HG03469 (cell line): ENCODE results near the gene MECP2.

Experiments used
- ATAC-seq: cut with Tn5 transposase; IDR thresholded peaks from one replicate; pipeline ENCODE4 v1.9.1; 2021; ENCODE audit warnings: mild to moderate bottlenecking, moderate library complexity, moderate number of reproducible peaks; ENCODE audit not compliant: unreplicated experiment

MECP2 gene

GRCh38 chrX:154038656-154039055 lies 58.9 kb downstream of the MECP2 start:
- ATAC-seq, result no peak

GRCh38 chrX:154037754-154038153 lies 59.8 kb downstream of the MECP2 start:
- no peak for ATAC-seq

- no peak for ATAC-seq
Measured at GRCh38 chrX:154036513-154036912, 61.0 kb downstream of the MECP2 start.

GRCh38 chrX:154033848-154034247 lies 63.7 kb downstream of the MECP2 start:
- ATAC-seq, result no peak

GRCh38 chrX:154032653-154033052 lies 64.9 kb downstream of the MECP2 start:
- no peak for ATAC-seq

GRCh38 chrX:154032160-154032559 lies 65.4 kb downstream of the MECP2 start:
- ATAC-seq, result no peak

GRCh38 chrX:154030715-154031305 lies 66.7 kb downstream of the MECP2 start:
- no peak for ATAC-seq

- no peak for ATAC-seq
Measured at GRCh38 chrX:154030266-154030665, 67.3 kb downstream of the MECP2 start.

- ATAC-seq, result no peak
Measured at GRCh38 chrX:154029439-154029838, 68.1 kb downstream of the MECP2 start.

- ATAC-seq, result no peak
Measured at GRCh38 chrX:154028502-154029184, 68.9 kb downstream of the MECP2 start.

GRCh38 chrX:154027986-154028385 lies 69.5 kb downstream of the MECP2 start:
- ATAC-seq, result no peak

GRCh38 chrX:154027022-154027402 lies 70.5 kb downstream of the MECP2 start:
- ATAC-seq, result no peak

GRCh38 chrX:154026136-154027021 lies 71.1 kb downstream of the MECP2 start:
- ATAC-seq, result no peak

- ATAC-seq, result no peak
Measured at GRCh38 chrX:154025230-154025629, 72.3 kb downstream of the MECP2 start.

GRCh38 chrX:154024271-154024670 lies 73.2 kb downstream of the MECP2 start:
- no peak for ATAC-seq

- no peak for ATAC-seq
Measured at GRCh38 chrX:154023276-154024000, 74.1 kb downstream of the MECP2 start.

- no peak for ATAC-seq
Measured at GRCh38 chrX:154022108-154022507, 75.4 kb downstream of the MECP2 start.

- no peak for ATAC-seq
Measured at GRCh38 chrX:154021131-154021611, 76.3 kb downstream of the MECP2 start.

GRCh38 chrX:154020536-154021115 lies 76.9 kb downstream of the MECP2 start:
- ATAC-seq, result no peak

- peak; percentile 55 for ATAC-seq
Measured at GRCh38 chrX:154019633-154020528, 77.6 kb downstream of the MECP2 start, which contains the start of gene IRAK1. TSS of gene IRAK1 (minus strand) at chrX:154019902. CDS start at chrX:154019812, 90 bp downstream.
